HEK293 (cell line): ENCODE measurements around the gene ATP13A2.

Experiments used
- CTCF ChIA-PET: fragments of 350-600 bp; formaldehyde crosslinking; extraction: SDS; loops from one replicate; lab custom pipeline; 2021; ENCODE audit warnings: antibody characterized with exemption; lab: Yijun Ruan, JAX
- POLR2A ChIA-PET: fragments of 300-600 bp; formaldehyde crosslinking; extraction: SDS; loops from one replicate; lab custom pipeline; 2020; ENCODE audit warnings: antibody characterized with exemption, inconsistent platforms; lab: Yijun Ruan, JAX
- H3K27ac ChIP-seq: fragments of 200-500 bp; sonication (Bioruptor generic); 2 replicates; pipeline ENCODE4 v1.5.1; 2014; ENCODE audit warnings: low read depth, low read length, control low read depth, inconsistent platforms; ENCODE audit errors: extremely low read depth
- H3K36me3 ChIP-seq, 2 experiments: fragments of 200-500 bp in 1 of 2; sonication (Bioruptor generic) in 1 of 2; 1 replicate in 1 of 2; 2 replicates in 1 of 2; pipeline ENCODE4 v1.5.1; 2014 to 2017; ENCODE audit warnings: inconsistent platforms in 2 of 2, low read length in 2 of 2; ENCODE audit not compliant: control insufficient read depth in 2 of 2, insufficient read depth in 1 of 2
- H3K4me1 ChIP-seq: fragments of 200-500 bp; sonication (Bioruptor generic); 2 replicates; pipeline ENCODE4 v1.5.1; 2014; ENCODE audit warnings: mild to moderate bottlenecking, low read length, inconsistent platforms; ENCODE audit not compliant: control insufficient read depth, insufficient read depth
- H3K4me3 ChIP-seq: 2 replicates; pipeline ENCODE4 v1.5.1; 2011; ENCODE audit warnings: low read depth, mild to moderate bottlenecking, control low read depth, low read length, moderate library complexity
- H3K9me3 ChIP-seq: fragments of 200-500 bp; sonication (Bioruptor generic); 2 replicates; pipeline ENCODE4 v1.5.1; 2014; ENCODE audit warnings: low read depth, low read length, inconsistent platforms; ENCODE audit not compliant: control insufficient read depth, insufficient read depth
- ATF2 ChIP-seq: fragments of 450-650 bp; formaldehyde crosslinking; IDR thresholded peaks from 2 replicates; pipeline ENCODE4 v1.5.1; 2016; ENCODE audit warnings: missing biosample characterization, missing genetic modification characterization, low read depth
- BCL6B ChIP-seq: fragments of 450-650 bp; formaldehyde crosslinking; IDR thresholded peaks from 2 replicates; pipeline ENCODE4 v1.5.1; 2017; ENCODE audit warnings: missing biosample characterization, missing genetic modification characterization
- GLIS2 ChIP-seq: fragments of 450-650 bp; formaldehyde crosslinking; IDR thresholded peaks from 2 replicates; pipeline ENCODE4 v1.5.1; 2016; ENCODE audit warnings: missing biosample characterization, missing genetic modification characterization
- HOXA7 ChIP-seq: sonication (generic); formaldehyde crosslinking; IDR thresholded peaks from 2 replicates; pipeline ENCODE4 v1.8.1; 2022; ENCODE audit warnings: missing genetic modification reagents, borderline replicate concordance
- KLF10 ChIP-seq: fragments of 450-650 bp; IDR thresholded peaks from 2 replicates; pipeline ENCODE4 v1.5.1; 2018; ENCODE audit warnings: missing biosample characterization, mild to moderate bottlenecking, missing genetic modification characterization
- KLF8 ChIP-seq: fragments of 450-650 bp; formaldehyde crosslinking; IDR thresholded peaks from 2 replicates; pipeline ENCODE4 v1.5.1; 2016; ENCODE audit warnings: missing biosample characterization, missing genetic modification characterization
- MZF1 ChIP-seq: fragments of 450-650 bp; formaldehyde crosslinking; IDR thresholded peaks from 2 replicates; pipeline ENCODE4 v1.5.1; 2017; ENCODE audit warnings: missing biosample characterization, missing genetic modification characterization, borderline replicate concordance
- REST ChIP-seq: fragments of 450-650 bp; formaldehyde crosslinking; IDR thresholded peaks from 2 replicates; pipeline ENCODE4 v1.5.1; 2016; ENCODE audit warnings: missing biosample characterization, missing genetic modification characterization
- SP3 ChIP-seq: fragments of 450-650 bp; formaldehyde crosslinking; IDR thresholded peaks from 2 replicates; pipeline ENCODE4 v1.5.1; 2016; ENCODE audit warnings: missing biosample characterization, missing genetic modification characterization
- ZNF24 ChIP-seq: fragments of 450-650 bp; formaldehyde crosslinking; IDR thresholded peaks from 2 replicates; pipeline ENCODE4 v1.5.1; 2016; ENCODE audit warnings: missing biosample characterization, missing genetic modification characterization
- ZNF280D ChIP-seq: fragments of 450-650 bp; formaldehyde crosslinking; IDR thresholded peaks from 2 replicates; pipeline ENCODE4 v1.5.1; 2016; ENCODE audit warnings: missing biosample characterization, missing genetic modification characterization
- ZNF292 ChIP-seq: fragments of 450-650 bp; formaldehyde crosslinking; IDR thresholded peaks from 2 replicates; pipeline ENCODE4 v1.5.1; 2016; ENCODE audit warnings: low read depth, missing biosample characterization, missing genetic modification characterization, borderline replicate concordance
- ZNF350 ChIP-seq: fragments of 450-650 bp; formaldehyde crosslinking; IDR thresholded peaks from 2 replicates; pipeline ENCODE4 v1.5.0; 2017; ENCODE audit warnings: missing biosample characterization, mild to moderate bottlenecking, missing genetic modification characterization
- ZNF433 ChIP-seq: fragments of 450-650 bp; formaldehyde crosslinking; IDR thresholded peaks from 2 replicates; pipeline ENCODE4 v1.5.1; 2016; ENCODE audit warnings: missing biosample characterization, missing genetic modification characterization, low read depth
- ZNF501 ChIP-seq: fragments of 450-650 bp; formaldehyde crosslinking; IDR thresholded peaks from 2 replicates; pipeline ENCODE4 v1.5.1; 2016; ENCODE audit warnings: missing biosample characterization, missing genetic modification characterization
- ZNF514 ChIP-seq: fragments of 450-650 bp; formaldehyde crosslinking; IDR thresholded peaks from 2 replicates; pipeline ENCODE4 v1.5.1; 2016; ENCODE audit warnings: missing biosample characterization, missing genetic modification characterization
- ZNF521 ChIP-seq: fragments of 450-650 bp; formaldehyde crosslinking; IDR thresholded peaks from 2 replicates; pipeline ENCODE4 v1.5.1; 2017; ENCODE audit warnings: missing biosample characterization, mild to moderate bottlenecking, missing genetic modification characterization
- ZNF585B ChIP-seq: fragments of 450-650 bp; formaldehyde crosslinking; IDR thresholded peaks from 2 replicates; pipeline ENCODE4 v1.5.1; 2016; ENCODE audit warnings: missing biosample characterization, missing genetic modification characterization
- ZNF639 ChIP-seq: fragments of 450-650 bp; formaldehyde crosslinking; IDR thresholded peaks from 2 replicates; pipeline ENCODE4 v1.5.1; 2016; ENCODE audit warnings: missing biosample characterization, missing genetic modification characterization
- ZNF76 ChIP-seq: fragments of 450-650 bp; formaldehyde crosslinking; IDR thresholded peaks from 2 replicates; pipeline ENCODE4; 2016; ENCODE audit warnings: low read depth, missing biosample characterization, missing genetic modification characterization, borderline replicate concordance

ATP13A2 gene

GRCh38 chr1:16968372-16968771 lies 43.4 kb downstream of the ATP13A2 start (continued):
- TF ChIP-seq ATF2 (tag by site-specific recombination) (peak; percentile 84), ZNF639 (tag by site-specific recombination) (0 out of 2 replicates have a peak, but pooled peaks have one; percentile 32), KLF8 (tag by site-specific recombination) (0 out of 2 replicates have a peak, but pooled peaks have one; percentile 37), MZF1 (tag by site-specific recombination) (no peak)

GRCh38 chr1:16967962-16968361 lies 43.8 kb downstream of the ATP13A2 start:
- ChIA-PET CTCF (interaction anchor here (8.7 kb wide), 1 partner anchor 79 kb away, joined by 115 read pairs; no protein-coding TSS in a partner anchor), POLR2A (interaction anchor here (0.8 to 4.1 kb wide), 2 partner anchors 11 to 21 kb away, joined by 3 to 23 read pairs; partner anchors contain the start of gene MFAP2)
- H3K9me3 ChIP-seq, result no peaks in the 10 kb centered on the region
- H3K36me3 ChIP-seq, result peaks cover 3 to 70% of the 10 kb centered on the region in 2 experiments; a peak in 2 of 3 replicates
- H3K4me1 ChIP-seq, result peaks cover 8% of the 10 kb centered on the region; the same call in 1 of the 2 replicates
- H3K4me3 ChIP-seq, result no peak overlapping the region
- TF ChIP-seq ZNF501 (tag by site-specific recombination) (no peak), GLIS2 (no peak), ZNF585B (no peak), ZNF24 (tag by site-specific recombination) (no peak), ZNF76 (tag by site-specific recombination) (no peak), ZNF280D (tag by site-specific recombination) (no peak), KLF10 (tag by site-specific recombination) (no peak), ATF2 (tag by site-specific recombination) (no peak), ZNF292 (tag by site-specific recombination) (no peak), SP3 (no peak), ZNF350 (tag by site-specific recombination) (no peak), REST (tag by site-specific recombination) (no peak), ZNF521 (no peak), ZNF433 (tag by site-specific recombination) (no peak), ZNF514 (tag by site-specific recombination) (no peak), BCL6B (tag by site-specific recombination) (no peak), HOXA7 (no peak)
- no peak overlapping the region; the same call in 1 of the 2 replicates for H3K27ac ChIP-seq
